Gastrocnemius medialis (tissue), 4 donors: ENCODE measurements around the gene TSEN2.

ENCODE experiments used
- CTCF ChIP-seq, 5 experiments: fragments of 450-650 bp in 3 of 5; fragments of 200-600 bp in 2 of 5; sonication (generic) in 2 of 5; IDR thresholded peaks in 4 of 5; conservative IDR thresholded peaks in 1 of 5; 1 replicate in 4 of 5; 2 replicates in 1 of 5; pipeline ENCODE4 v1.5.1; 2016 to 2019; ENCODE audit warnings: antibody characterized with exemption in 5 of 5, mild to moderate bottlenecking in 3 of 5, moderate library complexity in 3 of 5
- POLR2A ChIP-seq, 2 donors: fragments of 450-650 bp; IDR thresholded peaks; one replicate each; pipeline ENCODE4 v1.6.1; 2017; ENCODE audit warnings: antibody characterized with exemption in 2 of 2, mild to moderate bottlenecking in 2 of 2, moderate library complexity in 2 of 2

DNA sequence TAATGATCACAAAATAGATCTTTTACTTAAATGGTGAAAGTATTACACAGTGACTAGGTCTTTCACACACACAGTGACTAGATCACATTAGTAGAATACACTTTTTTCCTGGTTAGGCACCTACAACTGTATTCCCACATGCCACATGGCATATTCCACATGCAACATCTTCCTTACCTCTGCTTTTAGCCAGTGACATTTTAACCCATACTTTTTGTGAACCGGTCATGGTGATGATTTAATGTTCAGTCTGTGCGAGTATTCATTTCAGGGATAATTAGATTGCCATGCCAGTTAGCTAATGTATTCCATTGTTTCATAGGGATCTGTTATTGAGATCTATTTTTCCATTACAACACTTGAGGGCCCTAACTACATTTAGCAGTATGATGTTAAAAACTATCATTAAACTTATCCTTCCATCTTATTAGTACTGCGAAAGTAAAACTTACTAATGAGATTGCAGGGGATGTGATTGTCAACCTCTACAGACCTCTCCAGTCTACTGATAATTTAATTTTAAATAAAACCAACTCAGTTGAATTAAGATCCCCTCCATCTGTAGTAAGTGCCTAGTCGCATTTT, 28.3 kb downstream of the TSEN2 start:
- TF ChIP-seq CTCF (IDR thresholded peaks at IDR 0.05 in 4 of 5, conservative IDR thresholded peaks at IDR 0.05 in 1 of 5), result no peak
- no peak for TF ChIP-seq POLR2A (IDR thresholded peaks at IDR 0.05)
